ENCODE data around the gene ANKRD33B.
A peak's percentile ranks its signal among the peaks of the same experiment; 100 is the strongest.

ANKRD33B gene

DNA sequence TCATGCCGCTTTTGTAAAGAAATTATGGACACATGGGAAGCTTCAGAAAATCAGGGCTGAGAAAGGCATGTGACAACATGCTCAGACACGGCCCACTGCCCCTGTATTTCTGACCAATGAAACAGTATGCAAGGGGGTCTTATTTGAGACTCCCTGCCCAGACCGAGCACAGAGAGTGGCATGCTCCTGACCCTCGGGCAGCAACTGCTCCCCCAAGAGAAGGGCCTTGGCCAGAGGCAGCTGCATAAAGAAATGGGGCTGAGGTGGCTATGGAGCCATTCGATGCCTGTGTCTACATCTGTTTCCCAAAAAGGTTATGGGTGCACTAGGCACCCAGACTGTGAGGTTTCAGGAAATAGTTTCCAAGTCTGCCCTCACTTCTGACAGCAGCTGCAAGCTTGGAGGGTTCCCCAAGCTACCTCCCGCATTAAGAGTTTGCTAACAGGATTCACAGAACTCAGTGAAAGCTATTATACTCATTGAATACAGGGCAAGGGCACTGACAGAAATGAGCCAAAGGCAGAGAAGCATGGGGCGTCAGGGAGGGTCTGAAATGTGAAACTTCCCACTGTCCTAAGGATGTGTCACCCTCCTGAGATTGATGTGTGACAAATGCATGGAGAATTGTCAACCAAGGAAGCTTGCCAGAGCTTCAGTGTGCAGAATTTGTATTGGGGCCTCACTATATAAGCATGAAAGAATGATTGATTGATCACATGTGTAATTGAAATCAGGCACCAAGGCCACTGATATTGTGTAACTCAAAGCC lies 102.8 kb downstream of the ANKRD33B start:
- no peak overlapping the region for H3K4me3 ChIP-seq
- H3K9ac ChIP-seq: no peak overlapping the region
- peaks cover 0 to 9% (median 0%) of the 10 kb centered on the region in 11 experiments; a peak in 2 of 22 replicates for H3K9me3 ChIP-seq (replicated peaks in 1 of 11)
- no peaks in the 10 kb centered on the region for H3K27me3 ChIP-seq
- no peak overlapping the region for H3K27ac ChIP-seq
- H3K4me1 ChIP-seq: peaks cover 0 to 6% (median 0%) of the 10 kb centered on the region in 10 experiments; a peak in 6 of 20 replicates
- no peak overlapping the region for H3K4me2 ChIP-seq
- TF ChIP-seq Cebpa-rat (IDR thresholded peaks at IDR 0.05): no peak
- no peaks in the 10 kb centered on the region for H3K36me3 ChIP-seq
- no peaks in the 10 kb centered on the region for H4K20me1 ChIP-seq

DNA sequence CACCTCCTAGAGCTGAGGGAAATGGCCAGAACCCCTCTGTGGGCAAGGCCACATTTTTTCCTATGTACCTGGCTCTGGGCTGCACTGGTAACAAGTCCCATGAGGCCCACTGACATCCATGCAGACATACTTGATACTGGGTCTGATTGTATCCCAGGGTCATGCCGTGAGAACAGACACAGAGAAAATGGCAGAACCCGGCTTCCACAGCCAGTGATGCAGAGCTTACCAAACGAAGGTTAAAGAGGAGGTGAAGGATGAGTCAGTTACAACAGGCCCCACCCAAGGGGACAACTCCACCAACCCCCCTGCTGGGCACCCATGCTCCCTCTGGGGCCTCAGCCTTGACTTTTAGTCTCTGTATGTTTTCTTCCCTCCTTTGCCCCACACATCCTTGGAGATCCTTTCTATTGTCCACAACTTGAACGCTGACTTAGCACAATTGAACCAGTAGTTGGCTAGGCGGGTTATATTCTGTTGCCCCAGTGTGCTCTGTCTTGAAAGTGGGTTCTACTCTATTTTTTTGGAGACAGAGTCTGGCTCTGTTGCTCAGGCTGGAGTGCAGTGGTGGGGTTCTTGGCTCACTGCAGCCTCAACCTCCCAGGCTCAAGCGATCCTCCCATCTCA lies 103.7 kb downstream of the ANKRD33B start:
- no peaks in the 10 kb centered on the region for H4K20me1 ChIP-seq
- H3K9me3 ChIP-seq (replicated peaks in 1 of 11): peaks cover 0 to 9% (median 0%) of the 10 kb centered on the region in 11 experiments; a peak in 2 of 22 replicates
- no peak for TF ChIP-seq Cebpa-rat (IDR thresholded peaks at IDR 0.05)
- H3K27me3 ChIP-seq: no peaks in the 10 kb centered on the region
- no peak overlapping the region for H3K27ac ChIP-seq
- H3K4me3 ChIP-seq: no peak overlapping the region
- peaks cover 0 to 6% (median 0%) of the 10 kb centered on the region in 10 experiments; a peak in 6 of 20 replicates for H3K4me1 ChIP-seq
- no peak overlapping the region for H3K9ac ChIP-seq
- H3K4me2 ChIP-seq: no peak overlapping the region
- no peaks in the 10 kb centered on the region for H3K36me3 ChIP-seq

GRCh38 chr5:10668697-10669096 lies 104.8 kb downstream of the ANKRD33B start:
- Histone ChIP-seq H3K9ac (no peak overlapping the region), H3K36me3 (no peaks in the 10 kb centered on the region), H3K27ac (no peak overlapping the region), H3K4me1 (peaks cover 0 to 6% (median 0%) of the 10 kb centered on the region in 10 experiments; a peak in 4 of 20 replicates), H3K4me3 (no peak overlapping the region), H3K27me3 (no peaks in the 10 kb centered on the region), H3K9me3 (replicated peaks in 1 of 11) (peaks cover 0 to 9% (median 0%) of the 10 kb centered on the region in 11 experiments; a peak in 2 of 22 replicates), H4K20me1 (no peaks in the 10 kb centered on the region), H3K4me2 (no peak overlapping the region)
- no peak for TF ChIP-seq Cebpa-rat (IDR thresholded peaks at IDR 0.05)

DNA sequence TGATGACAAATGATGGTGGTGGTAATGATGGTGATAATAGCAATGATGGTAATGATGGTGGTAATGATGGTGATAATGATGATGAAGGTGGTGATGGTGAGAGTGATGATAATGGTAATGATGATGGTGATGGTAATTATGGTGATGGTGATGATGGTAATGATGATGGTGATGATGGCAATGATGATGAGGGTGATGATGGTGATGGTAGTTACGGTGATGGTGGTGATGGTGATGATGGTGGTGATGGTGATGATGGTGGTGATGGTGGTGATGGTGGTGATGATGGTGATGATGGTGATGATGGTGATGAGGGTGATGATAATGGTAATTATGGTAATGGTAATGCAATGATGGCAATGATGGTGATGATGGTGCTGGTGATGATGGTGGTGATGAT lies 106.1 kb downstream of the ANKRD33B start:
- Histone ChIP-seq H4K20me1 (peaks cover 0 to 10% (median 0%) of the 10 kb centered on the region in 11 experiments; a peak in 2 of 22 replicates), H3K4me3 (no peak overlapping the region), H3K4me2 (no peak overlapping the region), H3K27me3 (no peaks in the 10 kb centered on the region), H3K4me1 (peaks cover 0 to 6% (median 0%) of the 10 kb centered on the region in 10 experiments; a peak in 4 of 20 replicates), H3K27ac (no peak overlapping the region), H3K9me3 (replicated peaks in 1 of 11) (peaks cover 0 to 9% (median 0%) of the 10 kb centered on the region in 11 experiments; a peak in 2 of 22 replicates), H3K36me3 (no peaks in the 10 kb centered on the region), H3K9ac (no peak overlapping the region)
- TF ChIP-seq Cebpa-rat (IDR thresholded peaks at IDR 0.05): no peak

DNA sequence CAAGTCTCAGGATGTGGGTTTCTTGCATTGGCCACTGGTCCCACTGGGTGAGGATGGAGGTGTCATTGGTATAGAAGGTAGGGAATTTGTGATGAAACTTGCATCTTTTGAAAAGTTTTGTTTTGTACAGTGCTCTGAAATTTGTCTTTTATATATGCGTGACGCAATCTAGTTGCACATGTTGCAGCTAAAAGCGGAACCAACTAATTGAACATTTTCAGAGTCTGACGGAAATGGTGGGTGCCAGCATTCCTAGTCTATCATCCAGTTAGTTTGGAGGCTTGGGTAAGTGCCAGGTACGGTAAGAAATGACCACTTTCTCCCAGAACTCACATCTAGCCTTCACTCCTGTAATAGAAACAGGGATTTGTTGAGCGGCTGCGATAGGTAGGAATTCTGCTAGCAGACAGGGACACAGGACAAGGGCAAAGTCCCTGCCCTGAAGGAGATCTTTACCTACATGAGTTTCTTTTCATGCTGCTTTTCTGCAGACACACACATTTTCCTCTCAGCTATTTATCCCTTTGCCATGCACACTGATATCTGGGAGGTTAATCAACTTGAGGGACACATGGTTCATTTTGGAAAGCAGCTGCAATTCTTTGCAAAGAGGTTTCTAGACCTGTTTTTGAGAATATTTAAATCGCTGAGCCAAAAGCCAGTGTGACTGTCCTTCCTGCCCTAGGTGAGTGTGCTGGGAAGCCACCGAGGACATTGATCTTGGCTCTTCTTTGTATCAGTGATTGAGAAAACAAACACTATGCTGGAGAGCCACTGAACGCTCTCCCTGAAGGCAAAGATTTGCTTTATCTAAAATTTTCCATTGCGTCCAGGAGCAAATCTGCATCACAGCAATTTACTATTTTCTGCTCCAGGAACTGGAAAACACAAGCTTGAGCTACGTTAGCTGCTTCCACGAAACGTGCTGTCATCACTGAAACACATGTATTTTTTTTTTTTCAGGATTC lies 107.5 kb downstream of the ANKRD33B start:
- Histone ChIP-seq H3K9me3 (replicated peaks in 1 of 11) (peaks cover 0 to 9% (median 0%) of the 10 kb centered on the region in 11 experiments; a peak in 2 of 22 replicates), H3K27me3 (no peaks in the 10 kb centered on the region), H3K36me3 (peaks cover 0 to 2% (median 0%) of the 10 kb centered on the region in 11 experiments; a peak in 1 of 22 replicates), H3K27ac (no peak overlapping the region), H3K4me3 (no peak overlapping the region), H3K4me1 (peaks cover 0 to 6% (median 0%) of the 10 kb centered on the region in 10 experiments; a peak in 4 of 20 replicates), H4K20me1 (peaks cover 0 to 23% (median 0%) of the 10 kb centered on the region in 11 experiments; a peak in 2 of 22 replicates), H3K4me2 (no peak overlapping the region), H3K9ac (no peak overlapping the region)
- TF ChIP-seq Cebpa-rat (IDR thresholded peaks at IDR 0.05): peak in 2 of 11 experiments; percentile 52 to 70; a peak in 2 of 22 replicates

DNA sequence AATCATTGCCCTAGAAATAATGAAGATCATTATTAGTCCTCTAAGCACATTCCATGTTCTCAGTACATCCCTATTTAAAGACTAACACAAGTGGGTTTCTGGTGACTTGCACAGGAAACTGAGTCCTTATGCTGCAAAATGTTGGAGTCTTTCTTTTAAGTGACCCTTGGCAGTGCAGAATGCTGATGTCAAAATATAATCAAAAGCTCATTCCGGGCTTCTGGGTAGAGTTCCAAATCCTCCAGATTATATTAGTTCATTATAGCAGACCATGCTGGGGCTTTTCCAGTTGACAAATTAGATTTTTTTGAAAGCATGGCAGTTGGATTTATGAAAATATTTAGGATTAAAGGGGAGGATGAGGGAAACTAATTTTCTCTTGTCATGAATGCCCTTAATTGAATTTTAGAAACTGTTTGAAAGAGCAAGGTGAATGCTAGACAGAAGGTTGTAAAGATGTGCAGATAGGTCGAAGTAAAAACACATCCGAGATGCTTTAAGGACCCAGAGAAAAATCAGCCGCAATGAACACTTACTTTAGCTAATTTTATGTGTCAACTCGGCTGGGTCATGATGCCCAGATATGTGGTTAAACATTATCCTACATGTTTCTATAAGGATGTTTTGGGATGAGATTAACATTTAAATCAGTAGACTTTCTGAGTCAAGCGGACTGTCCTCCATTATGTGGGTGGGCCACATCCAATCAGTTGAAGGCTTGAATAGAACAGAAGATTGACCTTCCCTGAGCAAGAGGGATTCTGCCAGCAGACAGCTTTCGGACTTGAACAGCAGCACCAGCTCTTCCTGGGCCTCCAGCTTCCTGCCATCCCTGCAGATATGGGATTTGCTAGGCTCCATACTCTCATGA lies 108.5 kb downstream of the ANKRD33B start:
- H3K9ac ChIP-seq: no peak overlapping the region

GRCh38 chr5:10673017-10673389 lies 109.1 kb downstream of the ANKRD33B start:
- H3K4me3 ChIP-seq: no peak overlapping the region

More for the DNA sequence above, 108.5 kb downstream of the ANKRD33B start:
- H3K27ac ChIP-seq: no peak overlapping the region
- H4K20me1 ChIP-seq: peaks cover 0 to 25% (median 0%) of the 10 kb centered on the region in 11 experiments; a peak in 2 of 22 replicates
- H3K36me3 ChIP-seq: peaks cover 6 to 13% (median 8%) of the 10 kb centered on the region in 11 experiments
- peaks cover 0 to 6% (median 0%) of the 10 kb centered on the region in 10 experiments; a peak in 4 of 20 replicates for H3K4me1 ChIP-seq
- H3K4me3 ChIP-seq: no peak overlapping the region
- peaks cover 0 to 12% (median 3%) of the 10 kb centered on the region in 11 experiments; a peak in 11 of 22 replicates for H3K9me3 ChIP-seq (replicated peaks in 1 of 11)
- no peaks in the 10 kb centered on the region for H3K27me3 ChIP-seq
- no peak overlapping the region for H3K4me2 ChIP-seq
- TF ChIP-seq Cebpa-rat (IDR thresholded peaks at IDR 0.05): no peak

More at GRCh38 chr5:10673017-10673389, 109.1 kb downstream of the ANKRD33B start:
- peaks cover 0 to 18% (median 7%) of the 10 kb centered on the region in 11 experiments; a peak in 12 of 22 replicates for H3K9me3 ChIP-seq (replicated peaks in 1 of 11)
- peaks cover 0 to 26% (median 0%) of the 10 kb centered on the region in 11 experiments; a peak in 2 of 22 replicates for H4K20me1 ChIP-seq
- H3K4me1 ChIP-seq: peaks cover 0 to 6% (median 0%) of the 10 kb centered on the region in 10 experiments; a peak in 4 of 20 replicates
- TF ChIP-seq Cebpa-rat (IDR thresholded peaks at IDR 0.05): no peak
- no peak overlapping the region for H3K27ac ChIP-seq
- H3K27me3 ChIP-seq: no peaks in the 10 kb centered on the region
- no peak overlapping the region for H3K4me2 ChIP-seq
- peaks cover 12 to 19% (median 14%) of the 10 kb centered on the region in 11 experiments for H3K36me3 ChIP-seq
- no peak overlapping the region for H3K9ac ChIP-seq
